GM18867 (cell line): ENCODE data around the gene CACNG7.
A peak's percentile ranks its signal among the peaks of the same experiment; 100 is the strongest.

Experiments used
- ATAC-seq: cut with Tn5 transposase; IDR thresholded peaks from one replicate; pipeline ENCODE4 v1.9.1; 2021; ENCODE audit warnings: mild to moderate bottlenecking, moderate library complexity; ENCODE audit not compliant: unreplicated experiment

The CACNG7 gene

DNA sequence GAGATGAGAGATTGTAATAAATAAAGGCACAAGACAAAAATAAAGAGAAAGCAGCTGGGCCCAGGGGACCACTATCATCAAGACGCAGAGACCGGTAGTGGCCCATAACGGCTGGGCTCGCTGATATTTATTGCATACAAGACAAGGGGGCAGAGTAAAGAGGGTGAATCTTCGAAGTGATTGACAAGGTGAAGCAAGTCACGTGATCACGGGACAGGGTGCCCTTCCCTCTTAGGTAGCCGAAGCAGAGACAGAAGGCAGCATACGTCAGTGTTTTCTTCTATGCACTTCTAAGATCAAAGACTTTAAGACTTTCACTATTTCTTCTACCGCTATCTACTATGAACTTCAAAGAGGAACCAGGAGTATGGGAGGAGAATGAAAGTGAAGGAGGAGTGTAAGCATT, 31.7 kb upstream of the CACNG7 start:
- ATAC-seq, result no peak

DNA sequence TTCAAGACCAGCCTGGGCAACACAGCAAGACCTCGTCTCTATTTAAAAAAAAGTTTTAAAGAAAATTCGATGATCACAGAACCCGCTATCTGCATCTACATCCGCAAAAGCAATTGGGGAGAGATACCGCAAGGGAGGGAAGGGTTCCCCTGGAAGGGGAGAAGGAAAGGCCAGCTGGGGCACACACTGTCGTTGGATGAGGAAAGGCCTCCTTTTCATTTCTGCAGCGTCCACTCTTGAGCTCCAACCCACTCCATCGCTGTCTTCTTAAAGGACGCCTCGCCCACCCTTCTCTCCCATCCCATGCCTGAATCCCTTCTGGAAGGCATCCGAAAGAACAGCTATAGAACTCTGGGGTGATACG, 30.3 kb upstream of the CACNG7 start:
- ATAC-seq, result no peak

DNA sequence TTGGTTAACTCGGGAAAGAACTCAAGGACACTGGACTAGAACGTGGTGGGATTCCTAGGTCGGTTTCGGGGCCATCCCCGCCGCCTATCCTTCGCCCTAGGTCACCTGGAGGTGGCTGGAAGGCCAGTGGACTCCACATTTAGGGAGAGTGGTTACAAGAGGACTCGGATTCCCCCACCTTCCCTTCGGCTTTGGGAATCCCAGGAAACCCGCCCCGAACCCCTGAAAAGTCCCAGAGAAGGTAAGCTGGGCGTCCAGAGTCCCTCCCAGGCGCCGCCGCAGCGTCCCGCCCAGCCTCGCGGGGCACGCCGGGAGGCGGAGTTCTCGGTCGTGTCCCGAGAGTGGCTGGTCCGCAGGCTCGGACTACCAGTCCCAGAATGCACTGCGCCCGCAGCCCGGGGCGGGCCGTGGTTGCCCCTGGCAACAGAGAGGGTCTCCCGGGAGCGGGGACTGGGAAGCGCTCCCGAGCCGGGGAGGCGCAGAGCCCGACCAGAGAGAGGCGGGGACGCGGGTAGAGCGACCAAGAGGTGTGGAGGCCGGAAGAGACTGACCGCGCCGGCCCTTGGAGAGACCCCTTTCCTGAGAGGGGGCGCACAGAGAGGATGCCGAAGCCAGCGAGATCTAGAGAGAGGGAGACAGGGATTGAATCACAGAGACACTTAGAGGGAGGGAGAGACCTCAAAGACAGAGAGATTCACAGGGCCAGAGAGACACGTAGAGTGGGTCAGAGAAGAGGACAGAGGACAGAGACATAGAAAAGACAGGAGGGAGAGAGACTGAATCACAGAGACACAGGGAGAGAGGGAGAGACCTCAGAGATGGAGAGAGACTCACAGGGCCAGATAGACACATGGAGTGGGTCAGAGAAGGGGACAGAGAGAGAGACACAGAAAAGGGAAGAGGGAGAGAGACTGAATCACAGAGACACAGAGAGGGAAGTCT, 29.7 kb upstream of the CACNG7 start:
- ATAC-seq, result peak; percentile 91

DNA sequence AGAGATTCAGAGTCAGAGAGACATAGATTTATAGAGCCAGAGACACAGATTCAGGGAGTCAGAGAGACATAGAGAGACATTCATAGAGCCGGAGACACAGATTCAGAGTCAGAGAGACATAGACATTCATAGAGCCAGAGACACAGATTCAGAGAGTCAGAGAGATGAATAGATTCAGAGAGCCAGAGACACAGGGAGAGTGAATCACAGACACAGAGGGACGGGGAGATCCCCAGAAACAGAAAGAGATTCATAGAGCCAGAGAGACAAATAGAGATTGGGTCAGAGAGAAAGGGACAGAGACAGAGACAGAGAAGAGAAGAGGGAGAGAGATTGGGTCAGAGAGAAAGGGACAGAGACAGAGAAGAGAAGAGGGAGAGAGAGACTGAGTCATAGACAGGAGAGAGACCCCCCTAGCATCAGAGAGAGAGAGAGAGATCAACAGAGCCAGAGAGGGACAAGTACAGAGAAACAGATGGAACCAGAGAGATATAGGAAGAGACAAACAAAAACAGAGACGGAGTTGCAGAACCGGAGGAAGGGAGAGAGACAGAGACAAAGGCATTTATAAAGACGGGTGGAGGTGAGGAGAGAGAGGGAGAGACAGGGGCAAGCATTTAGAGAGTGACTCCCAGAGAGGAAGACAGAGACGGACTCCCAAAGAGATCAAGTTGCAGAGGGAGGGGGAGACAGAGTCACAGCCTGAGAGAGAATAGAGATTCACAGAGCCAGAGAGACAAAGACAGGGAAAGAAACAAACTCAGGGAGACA, 28.2 kb upstream of the CACNG7 start:
- no peak for ATAC-seq

DNA sequence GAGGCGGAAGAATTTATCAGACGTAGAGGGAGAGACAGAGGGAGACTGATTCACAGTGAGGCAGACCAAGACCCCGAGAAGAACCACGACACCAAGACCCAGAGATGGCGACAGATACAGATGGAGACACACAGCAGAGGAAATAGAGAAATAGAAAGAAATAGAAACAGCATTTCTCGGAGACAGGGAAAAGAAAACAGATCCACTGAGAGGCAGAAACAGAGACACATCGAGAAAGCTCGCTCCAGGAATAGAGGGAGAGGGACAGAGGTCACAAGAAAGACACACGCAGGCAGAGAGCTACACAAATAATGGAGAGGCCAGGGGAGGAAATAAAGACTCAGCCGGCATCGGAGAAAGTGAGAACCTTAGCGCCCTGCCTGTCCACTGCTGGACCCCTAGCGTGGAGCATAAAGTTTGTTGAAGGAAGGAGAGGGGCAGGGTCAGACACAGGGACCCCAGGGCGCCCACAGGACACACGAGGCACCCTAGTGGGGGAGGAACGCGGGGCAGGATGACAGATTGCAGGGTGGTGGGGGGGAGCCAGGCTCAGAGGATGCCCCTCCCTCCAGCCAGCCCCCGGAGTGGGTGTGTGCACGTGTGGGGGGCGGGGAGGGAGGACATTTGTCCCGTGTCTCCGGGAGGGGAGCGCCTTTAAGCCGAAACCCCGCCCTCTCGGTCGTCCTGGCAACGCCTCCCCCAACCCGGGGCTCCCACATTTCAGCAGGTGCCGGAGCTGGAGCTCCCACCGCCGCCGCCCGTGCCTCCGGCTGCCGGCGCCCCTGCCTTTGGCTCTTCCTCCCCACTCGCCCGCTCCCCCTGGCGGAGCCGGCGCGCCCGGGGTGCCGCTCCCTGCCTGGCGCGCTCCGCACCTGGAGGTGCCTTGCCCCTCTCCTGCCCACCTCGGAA, 27.3 kb upstream of the CACNG7 start, which contains the start of gene PRKCG:
Gene PRKCG, plus strand, starts transcription at position 716 of the 909 bp plus-strand sequence. CDS start 298 bp downstream, outside the sequence.
- ATAC-seq, result no peak

DNA sequence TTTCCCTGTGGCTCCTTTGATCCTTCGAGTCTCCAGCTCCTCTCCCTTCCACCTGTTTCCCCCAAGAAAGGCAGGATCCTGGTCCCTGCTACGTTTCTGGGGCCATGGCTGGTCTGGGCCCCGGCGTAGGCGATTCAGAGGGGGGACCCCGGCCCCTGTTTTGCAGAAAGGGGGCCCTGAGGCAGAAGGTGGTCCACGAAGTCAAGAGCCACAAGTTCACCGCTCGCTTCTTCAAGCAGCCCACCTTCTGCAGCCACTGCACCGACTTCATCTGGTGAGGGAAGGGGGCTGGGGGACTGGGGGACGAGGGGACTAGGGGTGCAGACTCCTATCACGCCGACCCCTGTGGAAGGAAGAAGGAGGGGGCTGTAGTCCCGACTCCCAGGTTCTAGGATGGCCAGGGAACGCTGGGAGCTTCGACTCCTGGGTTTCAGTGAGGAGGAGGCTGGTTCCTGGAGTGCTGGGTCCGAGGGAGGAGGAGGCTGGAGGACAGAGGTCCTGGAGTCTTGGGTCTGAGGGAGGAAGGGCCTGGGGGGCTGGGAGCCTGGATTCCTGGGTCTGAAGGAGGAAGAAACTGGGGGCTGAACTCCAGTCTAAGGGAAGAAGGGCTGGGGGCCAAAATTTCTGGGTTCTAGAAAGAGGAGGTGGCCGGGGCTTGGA, 26.6 kb upstream of the CACNG7 start:
- ATAC-seq, result no peak

DNA sequence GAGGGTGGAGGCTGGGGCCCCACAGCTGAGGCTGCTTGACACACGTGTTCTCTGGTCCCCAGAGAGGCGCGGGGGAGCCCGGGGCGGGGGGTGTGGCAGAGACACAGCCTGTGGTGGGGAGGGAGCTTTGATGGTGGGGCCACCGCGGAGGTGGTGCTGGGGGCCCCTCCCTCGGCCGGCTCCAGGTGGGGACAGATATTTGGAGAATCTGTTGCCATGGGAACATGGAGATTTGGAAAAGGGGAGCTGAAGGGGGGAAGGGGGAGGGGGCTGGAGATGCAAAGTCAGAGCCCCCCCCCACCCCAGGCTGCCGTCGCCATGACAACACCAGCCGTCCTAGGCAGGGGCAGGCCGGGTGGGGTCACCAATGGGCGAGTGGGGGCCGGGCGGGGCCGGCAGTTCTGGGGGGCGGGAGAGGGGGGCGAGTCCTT, 25.8 kb upstream of the CACNG7 start:
- ATAC-seq, result no peak

DNA sequence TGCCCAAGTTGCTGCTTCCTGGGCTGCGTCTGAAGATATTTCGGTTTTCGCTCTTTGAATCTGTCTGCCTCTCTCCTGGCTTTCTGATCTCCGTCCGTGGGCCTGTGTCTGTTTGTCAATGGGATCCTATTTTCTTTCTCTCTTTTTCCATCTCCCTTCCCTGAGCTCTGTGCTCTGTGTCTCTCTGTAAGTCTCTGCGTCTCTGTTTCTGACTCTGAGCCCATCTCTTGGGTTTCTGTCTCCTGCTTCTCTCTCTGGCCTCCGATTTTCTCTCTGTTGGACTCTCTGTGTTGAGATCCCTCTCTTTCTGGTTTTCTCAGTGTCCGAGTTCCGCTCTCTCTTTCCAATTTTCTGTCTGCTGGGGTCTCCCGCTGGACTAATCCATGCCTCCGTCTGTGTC, 25.3 kb upstream of the CACNG7 start:
- ATAC-seq, result no peak

DNA sequence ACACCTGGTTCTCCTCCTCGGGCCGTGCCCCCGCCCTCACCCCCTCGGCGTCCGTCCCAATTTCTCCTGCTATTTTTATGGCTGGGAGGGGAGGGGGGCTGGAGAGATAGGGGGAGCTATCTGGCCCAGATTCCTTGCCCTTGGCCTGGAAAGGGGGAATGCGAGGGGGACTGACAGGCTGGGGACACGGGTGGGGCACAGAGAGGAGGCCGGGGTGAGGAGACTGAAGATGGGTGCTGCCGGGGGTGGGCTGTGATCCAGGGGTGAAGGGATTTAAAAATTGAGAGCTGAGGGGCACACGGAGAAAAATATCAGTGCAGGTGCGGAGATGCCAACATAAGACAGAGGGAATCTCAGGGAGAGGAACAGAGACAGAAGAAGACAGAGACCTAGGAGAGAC, 24.8 kb upstream of the CACNG7 start:
- ATAC-seq, result no peak

DNA sequence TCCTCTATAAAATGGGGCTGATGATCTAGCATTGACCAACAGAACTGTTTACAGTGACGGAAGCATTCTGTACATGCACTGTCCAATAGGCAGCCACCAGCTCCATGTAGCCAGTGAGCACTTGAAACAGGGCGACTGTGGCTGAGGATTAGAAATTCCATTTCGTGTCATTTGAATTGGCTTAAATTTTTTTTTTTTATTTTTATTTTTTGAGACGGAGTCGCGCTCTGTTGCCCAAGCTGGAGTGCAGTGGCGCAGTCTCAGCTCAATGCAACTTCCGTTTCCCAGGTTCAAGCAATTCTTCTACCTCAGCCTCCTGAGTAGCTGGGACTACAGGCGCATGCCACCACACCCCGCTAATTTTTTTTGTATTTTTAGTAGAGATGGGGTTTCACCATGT, 24.0 kb upstream of the CACNG7 start:
- no peak for ATAC-seq

DNA sequence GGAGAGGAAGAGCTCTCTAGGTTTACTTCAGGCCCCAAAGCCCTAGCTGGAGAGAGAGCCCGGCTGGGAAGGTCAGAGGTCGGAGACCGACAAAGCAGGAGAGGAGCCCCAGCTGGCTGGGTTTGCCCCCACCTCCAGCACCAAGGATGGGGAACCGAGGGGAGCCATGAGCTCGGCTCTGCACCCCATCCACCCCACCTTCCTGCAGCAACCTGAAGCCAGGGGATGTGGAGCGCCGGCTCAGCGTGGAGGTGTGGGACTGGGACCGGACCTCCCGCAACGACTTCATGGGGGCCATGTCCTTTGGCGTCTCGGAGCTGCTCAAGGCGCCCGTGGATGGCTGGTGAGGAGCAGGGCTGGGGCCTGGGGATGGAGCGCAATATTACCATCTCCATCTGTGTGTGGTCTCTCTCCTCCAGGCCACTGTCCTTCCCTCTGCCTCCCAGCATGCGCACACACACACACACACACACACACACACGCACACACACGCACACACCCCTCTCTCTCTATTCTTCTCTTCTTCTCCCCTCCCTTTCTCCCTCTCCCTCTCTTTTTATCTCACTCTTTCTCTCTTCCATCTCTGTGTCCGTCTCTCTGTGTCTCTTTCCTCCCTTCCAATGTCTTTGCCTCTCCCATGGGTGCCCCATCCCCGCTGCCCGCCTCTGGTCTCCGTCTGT, 16.6 kb upstream of the CACNG7 start:
- ATAC-seq, result no peak

DNA sequence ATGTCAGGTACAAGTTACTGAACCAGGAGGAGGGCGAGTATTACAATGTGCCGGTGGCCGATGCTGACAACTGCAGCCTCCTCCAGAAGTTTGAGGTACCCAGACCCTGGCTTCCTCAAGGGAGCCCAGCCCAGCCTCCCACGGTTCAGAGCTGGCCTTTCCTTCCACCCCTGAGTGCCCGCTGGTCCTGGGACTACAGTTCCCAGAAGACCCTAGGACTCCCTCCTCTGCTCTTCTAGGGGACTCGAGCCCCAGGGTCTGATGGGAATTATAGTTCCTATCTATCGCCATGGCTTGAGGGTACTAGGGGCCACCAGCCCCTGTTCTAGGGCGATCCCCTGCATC, 16.1 kb upstream of the CACNG7 start:
- ATAC-seq, result no peak

DNA sequence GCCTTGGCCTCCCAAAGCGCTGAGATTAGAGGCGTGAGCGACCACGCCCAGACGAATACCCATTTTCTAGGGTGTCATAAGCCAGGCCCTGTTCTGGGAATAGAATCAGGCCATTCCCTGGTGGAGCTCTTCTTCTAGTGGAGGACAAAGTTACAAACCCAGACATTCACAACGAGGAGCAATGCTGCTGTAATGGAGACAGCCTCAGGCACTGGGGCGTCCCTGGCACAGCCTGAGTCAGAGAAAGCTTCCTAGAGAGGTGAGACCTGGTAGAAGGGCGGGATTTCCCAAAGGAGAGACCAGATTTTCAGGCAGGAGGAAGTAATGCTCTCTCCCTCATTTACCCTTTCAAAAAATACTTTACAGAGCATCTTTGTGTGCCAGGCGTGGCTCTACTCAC, 14.4 kb upstream of the CACNG7 start:
- ATAC-seq, result no peak

DNA sequence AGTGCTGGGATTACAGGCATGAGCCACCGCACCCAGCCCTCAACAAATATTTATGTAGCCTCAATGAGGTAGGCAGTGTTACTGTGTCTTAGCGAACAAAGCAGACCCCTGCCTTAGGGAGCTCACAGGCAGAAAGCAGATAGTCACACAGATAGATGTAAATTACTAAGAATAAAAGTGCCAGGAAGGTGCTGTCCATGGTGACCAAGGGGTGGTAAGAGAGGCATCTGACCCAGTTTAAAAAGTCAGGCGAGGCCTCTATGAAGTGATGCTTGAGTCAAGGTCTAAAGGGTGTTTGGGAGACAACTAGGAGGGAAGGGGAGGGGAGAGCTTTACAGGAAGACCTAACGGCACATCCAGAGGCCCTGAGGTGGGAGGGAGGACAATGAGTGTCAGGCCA, 12.4 kb upstream of the CACNG7 start:
- ATAC-seq, result no peak

DNA sequence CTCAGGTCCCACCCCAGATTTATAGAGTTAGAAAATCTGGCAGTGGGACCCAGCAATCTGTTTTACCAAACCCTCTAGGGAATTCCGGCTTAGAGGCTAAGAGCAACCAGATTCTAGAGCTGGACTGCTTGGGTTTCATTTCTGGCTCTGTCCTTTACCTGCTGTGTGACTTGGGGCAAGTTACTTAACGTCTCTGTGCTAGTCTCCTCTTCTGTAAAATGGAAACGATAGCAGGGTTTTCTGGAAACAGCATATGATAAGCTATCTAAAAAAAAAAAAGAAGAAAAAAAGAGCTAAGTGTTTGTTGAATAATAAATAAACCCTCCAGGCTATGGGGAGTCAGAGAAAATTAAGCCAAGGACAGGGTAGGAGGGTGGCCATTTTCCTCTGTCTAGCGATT, 11.6 kb upstream of the CACNG7 start:
- no peak for ATAC-seq

DNA sequence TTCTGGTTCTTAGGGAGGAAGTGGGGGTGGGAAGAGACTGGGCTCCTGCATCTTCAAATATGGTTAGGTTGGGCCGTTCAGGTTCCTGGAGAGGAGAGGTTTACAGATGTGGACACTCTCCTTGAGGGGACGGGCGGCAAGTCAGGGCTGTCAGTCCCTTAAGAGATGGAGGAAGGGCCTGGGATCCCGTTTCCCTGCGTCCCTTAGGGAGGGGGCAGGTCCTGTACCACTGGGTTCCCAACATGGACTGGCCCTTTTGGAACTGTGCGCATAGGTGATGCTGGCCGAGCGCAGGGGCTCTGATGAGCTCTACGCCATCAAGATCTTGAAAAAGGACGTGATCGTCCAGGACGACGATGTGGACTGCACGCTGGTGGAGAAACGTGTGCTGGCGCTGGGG, 10.9 kb upstream of the CACNG7 start:
- ATAC-seq, result no peak

DNA sequence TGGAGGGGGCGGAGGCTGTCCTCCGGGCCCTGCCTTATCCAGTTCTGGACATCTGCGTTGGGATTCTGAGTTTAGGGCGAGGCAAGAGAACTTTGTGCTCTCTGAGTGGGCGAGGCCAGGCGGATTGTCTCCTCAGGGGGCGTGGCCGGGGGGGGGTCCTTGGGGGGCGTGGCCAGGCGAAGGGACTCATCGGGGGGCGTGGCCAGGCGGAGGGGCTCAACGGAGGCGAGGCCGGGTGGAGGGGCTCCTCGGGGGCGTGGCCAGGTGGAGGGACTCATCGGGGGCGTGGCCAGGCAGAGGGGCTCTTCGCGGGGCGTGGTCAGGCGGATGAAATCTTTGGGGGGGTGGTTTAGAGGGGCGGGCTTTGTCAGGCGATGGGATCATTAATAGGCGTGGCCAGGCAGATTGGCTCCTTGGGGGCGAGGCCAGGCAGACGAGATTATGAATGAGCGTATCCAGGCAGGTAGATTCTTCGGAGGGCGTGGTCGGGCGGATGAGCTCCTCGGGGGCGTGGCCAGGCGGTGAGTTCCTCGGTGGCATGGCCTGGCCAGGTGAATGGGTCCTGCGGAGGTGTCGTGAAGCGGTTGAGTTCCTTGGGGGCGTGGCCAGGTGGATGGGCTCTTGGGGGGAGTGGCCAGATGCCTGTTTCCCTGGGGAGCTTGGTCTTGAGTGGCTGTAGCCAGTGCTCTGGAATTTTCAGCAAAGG, 10.3 kb upstream of the CACNG7 start:
- no peak for ATAC-seq

DNA sequence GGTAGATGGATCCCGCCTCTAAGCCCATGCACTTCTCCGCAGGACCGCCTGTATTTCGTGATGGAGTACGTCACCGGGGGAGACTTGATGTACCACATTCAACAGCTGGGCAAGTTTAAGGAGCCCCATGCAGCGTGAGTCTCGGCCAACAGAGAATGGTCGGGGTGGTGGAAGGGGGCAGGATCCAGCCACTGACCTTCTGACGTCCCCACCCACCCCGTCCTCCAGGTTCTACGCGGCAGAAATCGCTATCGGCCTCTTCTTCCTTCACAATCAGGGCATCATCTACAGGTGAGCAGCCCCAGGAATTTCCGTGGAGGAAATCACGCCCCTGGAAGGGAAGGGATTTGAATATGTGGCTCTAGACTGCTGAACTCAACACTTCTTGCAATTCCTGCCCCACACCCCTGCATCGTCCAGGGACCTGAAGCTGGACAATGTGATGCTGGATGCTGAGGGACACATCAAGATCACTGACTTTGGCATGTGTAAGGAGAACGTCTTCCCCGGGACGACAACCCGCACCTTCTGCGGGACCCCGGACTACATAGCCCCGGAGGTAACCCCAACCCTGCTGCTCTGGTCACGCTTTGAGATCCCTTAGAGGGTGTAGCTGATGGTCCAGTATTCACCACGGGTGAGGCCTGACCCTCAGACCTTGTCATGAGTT, 8.8 kb upstream of the CACNG7 start:
- ATAC-seq, result no peak
